A549 (cell line): ENCODE measurements around the gene MEG3. TPM values are rescaled to one million over a fixed set of nuclear protein-coding genes. Genes with fewer than 3 reads are reported as not detected.
A peak's percentile ranks its signal among the peaks of the same experiment; 100 is the strongest.

ENCODE experiments used
- ATAC-seq, 2 experiments: fragments of 200-7000 bp in 1 of 2; fragments of >200 bp in 1 of 2; cut with Nextera tagmentation in 1 of 2; cut with Tn5 transposase in 1 of 2; 3 replicates each; pipeline versions ENCODE4 v1.8.0 to v1.9.1; 2018 to 2020; ENCODE audit warnings: mild to moderate bottlenecking in 1 of 2, moderate library complexity in 1 of 2
- CTCF ChIA-PET: fragments of 300-600 bp; sonication (Branson Sonifier 250); formaldehyde crosslinking; extraction: SDS; loops from one replicate; lab custom pipeline; 2021; ENCODE audit warnings: antibody characterized with exemption, inconsistent platforms; lab: Yijun Ruan, JAX
- POLR2A ChIA-PET: fragments of 350-600 bp; formaldehyde crosslinking; extraction: SDS; loops from one replicate; lab custom pipeline; 2021; ENCODE audit warnings: antibody characterized with exemption, inconsistent platforms; lab: Yijun Ruan, JAX
- DNase-seq, 2 experiments: peaks; one replicate each; pipeline versions ENCODE4 v3.0.0 to v3.0.0-alpha.2; 2011 to 2016; ENCODE audit warnings: low read depth in 1 of 2, low spot score in 1 of 2
- FAIRE-seq: peaks from 2 replicates; lab custom pipeline; 2011; peaks lifted over from hg19 to GRCh38; lab: Jason Lieb, UNC
- H3K27ac ChIP-seq, 2 experiments: fragments of >200 bp; sonication (Bioruptor Twin); formaldehyde crosslinking; 3 replicates each; pipeline ENCODE4 v1.5.1; 2016 to 2017
- H3K4me1 ChIP-seq: fragments of >200 bp; sonication (Bioruptor Twin); formaldehyde crosslinking; 3 replicates; pipeline ENCODE4 v1.6.1; 2016
- H3K4me2 ChIP-seq: fragments of >200 bp; sonication (Bioruptor Twin); formaldehyde crosslinking; 3 replicates; pipeline ENCODE4 v1.6.1; 2016
- H3K4me3 ChIP-seq: fragments of >200 bp; sonication (Bioruptor Twin); formaldehyde crosslinking; 3 replicates; pipeline ENCODE4 v1.5.1; 2016
- H3K9me3 ChIP-seq: fragments of >200 bp; sonication (Bioruptor Twin); formaldehyde crosslinking; 3 replicates; pipeline ENCODE4 v1.6.1; 2016
- CBX2 ChIP-seq: fragments of 200-600 bp; sonication (generic); IDR thresholded peaks from 2 replicates; pipeline ENCODE4 v1.6.1; 2016; ENCODE audit warnings: low read depth, mild to moderate bottlenecking, borderline replicate concordance
- CBX8 ChIP-seq: fragments of 200-600 bp; sonication (generic); IDR thresholded peaks from 2 replicates; pipeline ENCODE4 v1.6.1; 2016
- CHD2 ChIP-seq: fragments of 150-350 bp; IDR thresholded peaks from 2 replicates; pipeline ENCODE4 v1.6.1; 2014; ENCODE audit warnings: low read length; ENCODE audit not compliant: partially characterized antibody
- CTCF ChIP-seq: fragments of >200 bp; sonication (Bioruptor Twin); formaldehyde crosslinking; IDR thresholded peaks from 3 replicates; pipeline ENCODE4 v1.5.1; 2016
- EHF ChIP-seq: fragments of 250-450 bp; sonication (Bioruptor Pico); IDR thresholded peaks from 2 replicates; pipeline ENCODE4 v1.5.0; 2020; ENCODE audit warnings: mild to moderate bottlenecking
- EP300 ChIP-seq, 2 experiments: fragments of >200 bp; sonication (Bioruptor Twin); formaldehyde crosslinking; IDR thresholded peaks; 2 replicates in 1 of 2; 3 replicates in 1 of 2; pipeline ENCODE4 v1.6.1; 2016 to 2017
- FOSB ChIP-seq: fragments of 250-450 bp; sonication (Bioruptor Pico); IDR thresholded peaks from 2 replicates; pipeline ENCODE4 v1.5.0; 2020; ENCODE audit warnings: mild to moderate bottlenecking, moderate library complexity
- HEYL ChIP-seq: fragments of 250-450 bp; sonication (Bioruptor Pico); IDR thresholded peaks from 2 replicates; pipeline ENCODE4 v1.8.0; 2021; ENCODE audit warnings: mild to moderate bottlenecking, moderate library complexity
- HOXA7 ChIP-seq: fragments of 250-450 bp; sonication (Bioruptor Pico); IDR thresholded peaks from 2 replicates; pipeline ENCODE4 v1.5.0; 2020; ENCODE audit warnings: mild to moderate bottlenecking, moderate library complexity
- JUN ChIP-seq, 2 experiments: fragments of >200 bp; sonication (Bioruptor Twin); formaldehyde crosslinking; IDR thresholded peaks; 2 replicates in 1 of 2; 3 replicates in 1 of 2; pipeline ENCODE4 v1.6.1; 2016 to 2017
- KDM1A ChIP-seq: fragments of 200-600 bp; sonication (generic); IDR thresholded peaks from 2 replicates; pipeline ENCODE4 v1.6.1; 2016; ENCODE audit warnings: low read depth, mild to moderate bottlenecking
- KDM5A ChIP-seq: fragments of 200-600 bp; sonication (generic); IDR thresholded peaks from 2 replicates; pipeline ENCODE4 v1.6.1; 2016; ENCODE audit warnings: antibody characterized with exemption, mild to moderate bottlenecking
- MYC ChIP-seq: IDR thresholded peaks from 2 replicates; pipeline ENCODE4 v1.6.1; 2012; ENCODE audit warnings: mild to moderate bottlenecking, inconsistent platforms, low read length, improper control_type of control experiment, borderline replicate concordance
- NFE2L2 ChIP-seq: fragments of 150-350 bp; conservative IDR thresholded peaks from 2 replicates; pipeline ENCODE4 v1.6.1; 2014; ENCODE audit warnings: low read length
- PHF8 ChIP-seq: fragments of 200-600 bp; sonication (generic); IDR thresholded peaks from 2 replicates; pipeline ENCODE4 v1.6.1; 2016; ENCODE audit warnings: low read depth, mild to moderate bottlenecking, antibody characterized with exemption, moderate library complexity, borderline replicate concordance
- POLR2A ChIP-seq: IDR thresholded peaks from 2 replicates; pipeline ENCODE4 v1.6.1; 2012; ENCODE audit warnings: mild to moderate bottlenecking, low read length
- RFX5 ChIP-seq: fragments of 450-650 bp; IDR thresholded peaks from 2 replicates; pipeline ENCODE4 v1.7.1; 2014; ENCODE audit warnings: antibody characterized with exemption, mild to moderate bottlenecking, moderate library complexity
- TP53 ChIP-seq: fragments of 250-450 bp; sonication (Bioruptor Pico); IDR thresholded peaks from 2 replicates; pipeline ENCODE4 v1.5.0; 2021; ENCODE audit warnings: mild to moderate bottlenecking, moderate library complexity
- USF2 ChIP-seq: fragments of 450-650 bp; IDR thresholded peaks from 2 replicates; pipeline ENCODE4 v1.6.1; 2014; ENCODE audit warnings: antibody characterized with exemption
- ZFP36 ChIP-seq: fragments of 450-650 bp; IDR thresholded peaks from 2 replicates; pipeline ENCODE4 v1.6.1; 2014; ENCODE audit warnings: borderline replicate concordance; ENCODE audit not compliant: partially characterized antibody
- ZNF302 ChIP-seq: fragments of 250-450 bp; sonication (Bioruptor Pico); IDR thresholded peaks from 2 replicates; pipeline ENCODE4 v1.9.0; 2021; ENCODE audit warnings: inconsistent platforms, mild to moderate bottlenecking, moderate library complexity
- ZSCAN20 ChIP-seq: fragments of 250-450 bp; sonication (Bioruptor Pico); IDR thresholded peaks from 2 replicates; pipeline ENCODE4 v1.8.0; 2022; ENCODE audit warnings: mild to moderate bottlenecking, moderate library complexity
- WGBS: methylation state at CpG from one replicate; pipeline ENCODE4 v1.1.6; 2017; ENCODE audit errors: missing lambda C conversion rate; 5-methylcytosine and 5-hydroxymethylcytosine counted together
- polyA plus RNA-seq, 4 experiments: library from polyadenylated mRNA; depleted of rRNA in 3 of 4; stranded (reverse); fragments of >200 nt; fragmentation: RNase III in 1 of 4; extraction: RNeasy Plus Mini Kit Qiagen cat#74134 plus additional on column Dnase treatment in 1 of 4; gene quantifications; 2 replicates in 3 of 4; 3 replicates in 1 of 4; pipeline ENCODE4 v1.2.3, GENCODE V29; 2011 to 2017
- TF ChIP-seq, protein P1 (sequence below): IDR thresholded peaks from 2 replicates; pipeline ENCODE4 v1.6.1; 2012

MEG3 gene
- polyA plus RNA-seq, 2 of the 4 experiments (the other 2 are of a cell fraction): 27.0 to 56.7 TPM

DNA sequence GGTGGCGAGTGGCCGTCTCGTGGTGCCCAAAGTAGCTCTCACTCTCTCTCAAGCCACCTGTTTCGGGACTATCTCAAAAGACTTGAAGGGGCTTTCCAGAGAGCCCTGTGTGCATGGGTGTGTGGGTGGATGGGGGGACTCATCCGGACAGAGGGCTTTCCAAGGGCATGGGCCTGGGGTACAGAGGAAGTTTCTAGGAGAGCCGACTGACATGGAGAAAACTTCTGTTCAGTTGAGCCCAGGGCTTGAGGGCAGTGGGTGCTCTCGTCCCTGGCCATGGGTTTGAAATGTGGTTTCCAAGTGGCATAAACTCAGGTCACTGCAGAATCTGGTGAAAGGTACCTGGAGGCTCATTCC lies 47.4 kb upstream of the MEG3 start:
- FAIRE-seq (no peak), ATAC-seq (no peak), DNase-seq (no peak)
- Histone ChIP-seq H3K27ac (no peak overlapping the region), H3K9me3 (no peaks in the 10 kb centered on the region), H3K4me2 (no peak overlapping the region), H3K4me1 (no peaks in the 10 kb centered on the region), H3K4me3 (no peak overlapping the region)
- ChIA-PET POLR2A (no interaction called here), CTCF (no interaction called here)
- WGBS: 66% methylated on average over 7 of the region's 7 CpGs
- TF ChIP-seq ZFP36 (no peak), CTCF (no peak), CBX8 (no peak), TP53 (no peak), CBX2 (no peak), NFE2L2 (no peak), EP300 (IDR thresholded peaks at IDR 0.05) (no peak), ZSCAN20 (CRISPR knock-in tag) (no peak), ZNF302 (CRISPR knock-in tag) (no peak)

DNA sequence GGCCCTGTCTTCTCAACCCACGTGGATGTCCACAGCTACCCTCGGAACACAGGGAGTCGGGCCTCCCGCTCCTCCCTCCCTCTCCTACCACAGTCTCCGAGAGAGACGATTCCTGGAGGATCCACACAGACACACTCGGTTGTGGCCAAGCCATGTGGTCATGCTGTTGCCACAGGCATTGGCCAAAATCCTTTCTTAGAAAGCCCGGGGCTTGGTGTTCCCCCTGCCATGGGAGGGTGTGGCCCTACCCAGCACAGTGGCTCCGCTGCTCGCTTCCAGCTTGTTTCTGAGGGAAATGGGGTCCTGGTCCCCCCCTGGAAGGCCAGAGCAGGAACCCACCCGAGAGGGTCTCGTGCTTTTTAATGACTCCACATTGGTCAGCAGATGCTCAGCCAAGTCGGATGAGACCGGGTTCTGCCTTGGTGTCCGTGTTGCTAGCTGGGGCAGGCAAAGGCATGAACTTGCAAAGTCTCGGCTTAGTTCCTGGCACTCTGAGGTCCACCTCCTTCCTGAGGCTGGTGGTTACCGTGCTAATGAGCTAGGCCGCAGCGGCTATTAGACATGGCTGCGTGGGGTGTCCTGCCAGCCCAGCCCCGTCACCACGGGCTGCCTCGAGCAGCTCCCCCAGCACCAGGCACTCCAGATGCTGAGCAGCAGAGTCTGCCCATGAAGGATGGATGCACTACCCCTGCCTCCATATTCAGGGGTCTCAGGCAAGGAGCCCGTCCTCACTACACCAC lies 46.8 kb upstream of the MEG3 start:
- DNase-seq (no peak), FAIRE-seq (no peak), ATAC-seq (no peak)
- TF ChIP-seq RFX5 (no peak), KDM1A (no peak), FOSB (CRISPR knock-in tag) (no peak)
- H3K4me1 ChIP-seq: no peaks in the 10 kb centered on the region
- no peak overlapping the region for H3K4me2 ChIP-seq
- ChIA-PET POLR2A (no interaction called here), CTCF (no interaction called here)
- H3K9me3 ChIP-seq: no peaks in the 10 kb centered on the region
- WGBS: 71% methylated on average over 23 of the region's 24 CpGs
- no peak overlapping the region for H3K4me3 ChIP-seq
- H3K27ac ChIP-seq: no peak overlapping the region

DNA sequence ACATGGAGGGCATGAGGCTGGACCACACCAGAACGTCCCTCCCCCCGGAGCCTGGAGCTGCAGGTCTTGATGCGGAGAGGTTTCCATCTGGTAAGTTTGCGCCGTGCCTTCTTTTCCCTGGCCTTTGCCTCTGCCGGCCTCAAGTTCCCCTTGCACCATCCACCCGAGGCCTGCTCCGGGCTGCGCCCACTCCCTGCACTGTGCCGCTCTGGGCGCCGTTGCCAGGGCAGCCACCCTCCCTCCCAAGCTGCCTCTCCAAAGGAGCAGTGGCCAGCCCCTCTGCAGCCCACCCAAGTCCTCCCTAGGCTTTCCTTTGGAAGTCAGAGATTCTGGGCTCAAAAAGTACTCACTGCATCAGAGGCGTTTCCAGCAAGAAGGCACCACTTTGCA lies 46.2 kb upstream of the MEG3 start:
- no peak overlapping the region for H3K4me2 ChIP-seq
- no peak overlapping the region for H3K4me3 ChIP-seq
- TF ChIP-seq JUN (IDR thresholded peaks at IDR 0.05) (no peak), EHF (CRISPR knock-in tag) (no peak), CTCF (no peak), USF2 (0 out of 2 replicates have a peak, but pooled peaks have one; percentile 6)
- POLR2A ChIA-PET: no interaction called here
- 79% methylated on average over 13 of the region's 13 CpGs for WGBS
- ATAC-seq: no peak
- CTCF ChIA-PET: no interaction called here
- H3K27ac ChIP-seq: no peak overlapping the region
- H3K9me3 ChIP-seq: no peaks in the 10 kb centered on the region
- DNase-seq: no peak
- no peak for FAIRE-seq
- no peaks in the 10 kb centered on the region for H3K4me1 ChIP-seq

- FAIRE-seq (no peak), DNase-seq (no peak), ATAC-seq (no peak)
- ChIA-PET POLR2A (no interaction called here), CTCF (no interaction called here)
- Histone ChIP-seq H3K9me3 (no peaks in the 10 kb centered on the region), H3K4me2 (no peak overlapping the region), H3K27ac (no peak overlapping the region), H3K4me1 (no peaks in the 10 kb centered on the region), H3K4me3 (no peak overlapping the region)
- WGBS: 64% methylated on average over 11 of the region's 12 CpGs
- no peak for TF ChIP-seq POLR2A
- TF ChIP-seq PHF8: no peak
- TF ChIP-seq, protein P1, sequence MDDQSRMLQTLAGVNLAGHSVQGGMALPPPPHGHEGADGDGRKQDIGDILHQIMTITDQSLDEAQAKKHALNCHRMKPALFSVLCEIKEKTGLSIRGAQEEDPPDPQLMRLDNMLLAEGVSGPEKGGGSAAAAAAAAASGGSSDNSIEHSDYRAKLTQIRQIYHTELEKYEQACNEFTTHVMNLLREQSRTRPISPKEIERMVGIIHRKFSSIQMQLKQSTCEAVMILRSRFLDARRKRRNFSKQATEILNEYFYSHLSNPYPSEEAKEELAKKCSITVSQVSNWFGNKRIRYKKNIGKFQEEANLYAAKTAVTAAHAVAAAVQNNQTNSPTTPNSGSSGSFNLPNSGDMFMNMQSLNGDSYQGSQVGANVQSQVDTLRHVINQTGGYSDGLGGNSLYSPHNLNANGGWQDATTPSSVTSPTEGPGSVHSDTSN: no peak
- TF ChIP-seq TP53: no peak
- no peak for TF ChIP-seq RFX5
- no peak for TF ChIP-seq HOXA7 (CRISPR knock-in tag)
- TF ChIP-seq FOSB (CRISPR knock-in tag): no peak
- no peak for TF ChIP-seq CTCF
- TF ChIP-seq CHD2: no peak
- TF ChIP-seq HEYL (CRISPR knock-in tag): no peak
- TF ChIP-seq MYC: no peak
- no peak for TF ChIP-seq KDM5A
These were observed 45.7 kb upstream of the MEG3 start for GRCh38 chr14:100780246-100780645.
